ENCODE results near the gene FAHD1. TPM values are rescaled to one million over a fixed set of nuclear protein-coding genes. Genes with fewer than 3 reads are reported as not detected.

Gene FAHD1
- total RNA-seq, 5 donors from 2014 or later (not counting 1 experiment from before 2014, with no cell fraction given) = 6.2 to 15.3 (median 11.2) TPM

GRCh38 chr16:1834096-1834495 is 7.1 kb downstream of the FAHD1 start:
- WGBS (ENCODE audit: insufficient coverage) = 80% methylated on average over 2 of the region's 5 CpGs
- H3K9me3 Mint-ChIP-seq = no peaks in the 10 kb centered on the region
- no peaks in the 10 kb centered on the region for H3K27me3 Mint-ChIP-seq
- no peak for DNase-seq
- peaks cover 6 to 17% (median 14%) of the 10 kb centered on the region in 3 donors for H3K4me1 Mint-ChIP-seq
- ChIA-PET POLR2A (no interaction called here), CTCF (no interaction called here)
- no peak for ATAC-seq (replicated peaks in 1 of 4)
- Histone ChIP-seq H3K27me3 (replicated peaks in 1 of 2; ENCODE audit: control insufficient read depth in 2 of 2, extremely low read depth in 1 of 2, insufficient read depth in 2 of 2, low read length in 1 of 2) (no peaks in the 10 kb centered on the region), H3K4me1 (ENCODE audit: control insufficient read depth in 1 of 2, extremely low read depth in 1 of 2, insufficient read depth in 2 of 2, low read length in 2 of 2) (peaks cover 0 to 2% of the 10 kb centered on the region in 2 experiments), H3K4me3 (ENCODE audit: control insufficient read depth in 1 of 2, extremely low read depth in 1 of 2, low read length in 1 of 2) (no peak overlapping the region), H3K36me3 (ENCODE audit: control insufficient read depth in 2 of 2, extremely low read depth in 1 of 2, insufficient read depth in 1 of 2, low read length in 1 of 2) (no peaks in the 10 kb centered on the region), H3K27ac (ENCODE audit: low read length) (no peak overlapping the region), H3K9me3 (no peaks in the 10 kb centered on the region)
- H3K4me3 Mint-ChIP-seq = no peak overlapping the region
- H3K36me3 Mint-ChIP-seq = peaks cover 3% of the 10 kb centered on the region
- no peak overlapping the region for H3K27ac Mint-ChIP-seq

GRCh38 chr16:1839554-1839953 is 12.5 kb downstream of the FAHD1 start:
- WGBS (ENCODE audit: insufficient coverage) = 74% methylated on average over 6 of the region's 9 CpGs
- DNase-seq (no peak), ATAC-seq (replicated peaks in 1 of 4) (no peak)
- no peaks in the 10 kb centered on the region for H3K27me3 Mint-ChIP-seq
- H3K9me3 Mint-ChIP-seq = no peaks in the 10 kb centered on the region
- ChIA-PET POLR2A (no interaction called here), CTCF (no interaction called here)
- no peaks in the 10 kb centered on the region for H3K36me3 ChIP-seq (ENCODE audit: control insufficient read depth in 2 of 2, extremely low read depth in 1 of 2, insufficient read depth in 1 of 2, low read length in 1 of 2)
- no peak overlapping the region for H3K4me3 ChIP-seq (ENCODE audit: control insufficient read depth in 1 of 2, extremely low read depth in 1 of 2, low read length in 1 of 2)
- no peaks in the 10 kb centered on the region for H3K4me1 ChIP-seq (ENCODE audit: control insufficient read depth in 1 of 2, extremely low read depth in 1 of 2, insufficient read depth in 2 of 2, low read length in 2 of 2)
- H3K4me1 Mint-ChIP-seq = no peaks in the 10 kb centered on the region
- H3K27ac ChIP-seq (ENCODE audit: low read length) = no peak overlapping the region
- H3K27me3 ChIP-seq (replicated peaks in 1 of 2; ENCODE audit: control insufficient read depth in 2 of 2, extremely low read depth in 1 of 2, insufficient read depth in 2 of 2, low read length in 1 of 2) = peaks cover 0 to 3% of the 10 kb centered on the region in 2 experiments
- H3K9me3 ChIP-seq = no peaks in the 10 kb centered on the region
- H3K36me3 Mint-ChIP-seq = peaks cover 4% of the 10 kb centered on the region
- no peak overlapping the region for H3K4me3 Mint-ChIP-seq
- H3K27ac Mint-ChIP-seq = no peak overlapping the region

- DNase-seq = no peak
- Histone ChIP-seq H3K27ac (ENCODE audit: low read length) (no peak overlapping the region), H3K27me3 (replicated peaks in 1 of 2; ENCODE audit: control insufficient read depth in 2 of 2, extremely low read depth in 1 of 2, insufficient read depth in 2 of 2, low read length in 1 of 2) (peaks cover 0 to 10% of the 10 kb centered on the region in 2 experiments), H3K4me1 (ENCODE audit: control insufficient read depth in 1 of 2, extremely low read depth in 1 of 2, insufficient read depth in 2 of 2, low read length in 2 of 2) (no peaks in the 10 kb centered on the region), H3K4me3 (ENCODE audit: control insufficient read depth in 1 of 2, extremely low read depth in 1 of 2, low read length in 1 of 2) (no peak overlapping the region), H3K9me3 (no peaks in the 10 kb centered on the region), H3K36me3 (ENCODE audit: control insufficient read depth in 2 of 2, extremely low read depth in 1 of 2, insufficient read depth in 1 of 2, low read length in 1 of 2) (no peaks in the 10 kb centered on the region)
- ATAC-seq (replicated peaks in 1 of 4) = no peak
- 83% methylated on average over 1 of the region's 4 CpGs for WGBS (ENCODE audit: insufficient coverage)
- ChIA-PET CTCF (no interaction called here), POLR2A (no interaction called here)
- H3K36me3 Mint-ChIP-seq = no peaks in the 10 kb centered on the region
- no peak overlapping the region for H3K27ac Mint-ChIP-seq
- no peaks in the 10 kb centered on the region for H3K9me3 Mint-ChIP-seq
- peaks cover 7 to 11% of the 10 kb centered on the region in 2 donors for H3K27me3 Mint-ChIP-seq
- H3K4me3 Mint-ChIP-seq = no peak overlapping the region
- no peaks in the 10 kb centered on the region for H3K4me1 Mint-ChIP-seq
These were observed 19.0 kb downstream of the FAHD1 start for GRCh38 chr16:1845985-1846384.

- CTCF ChIA-PET = no interaction called here
- POLR2A ChIA-PET = no interaction called here
These were observed 19.4 kb downstream of the FAHD1 start for GRCh38 chr16:1846416-1846815.

GRCh38 chr16:1850981-1851380 is 24.0 kb downstream of the FAHD1 start:
- H3K4me3 ChIP-seq (ENCODE audit: control insufficient read depth in 1 of 2, extremely low read depth in 1 of 2, low read length in 1 of 2) = no peak overlapping the region
- H3K36me3 ChIP-seq (ENCODE audit: control insufficient read depth in 2 of 2, extremely low read depth in 1 of 2, insufficient read depth in 1 of 2, low read length in 1 of 2) = no peaks in the 10 kb centered on the region
- Mint-ChIP-seq H3K36me3 (no peaks in the 10 kb centered on the region), H3K27ac (no peak overlapping the region), H3K27me3 (peaks cover 3 to 11% of the 10 kb centered on the region in 2 donors), H3K9me3 (no peaks in the 10 kb centered on the region), H3K4me1 (peaks cover 16 to 19% (median 18%) of the 10 kb centered on the region in 3 donors), H3K4me3 (no peak overlapping the region)
- ChIA-PET CTCF (no interaction called here), POLR2A (no interaction called here)
- no peak for DNase-seq
- ATAC-seq (replicated peaks in 1 of 4) = no peak
- H3K27me3 ChIP-seq (replicated peaks in 1 of 2; ENCODE audit: control insufficient read depth in 2 of 2, extremely low read depth in 1 of 2, insufficient read depth in 2 of 2, low read length in 1 of 2) = peaks cover 0 to 8% of the 10 kb centered on the region in 2 experiments
- 81% methylated on average over 6 of the region's 7 CpGs for WGBS (ENCODE audit: insufficient coverage)
- H3K9me3 ChIP-seq = no peaks in the 10 kb centered on the region
- no peak overlapping the region for H3K27ac ChIP-seq (ENCODE audit: low read length)
- H3K4me1 ChIP-seq (ENCODE audit: control insufficient read depth in 1 of 2, extremely low read depth in 1 of 2, insufficient read depth in 2 of 2, low read length in 2 of 2) = peaks cover 9 to 11% of the 10 kb centered on the region in 2 experiments

More at GRCh38 chr16:1846416-1846815, 19.4 kb downstream of the FAHD1 start:
- DNase-seq (no peak), ATAC-seq (replicated peaks in 1 of 4) (no peak)
- Histone ChIP-seq H3K36me3 (ENCODE audit: control insufficient read depth in 2 of 2, extremely low read depth in 1 of 2, insufficient read depth in 1 of 2, low read length in 1 of 2) (no peaks in the 10 kb centered on the region), H3K4me1 (ENCODE audit: control insufficient read depth in 1 of 2, extremely low read depth in 1 of 2, insufficient read depth in 2 of 2, low read length in 2 of 2) (no peaks in the 10 kb centered on the region), H3K27ac (ENCODE audit: low read length) (no peak overlapping the region), H3K27me3 (replicated peaks in 1 of 2; ENCODE audit: control insufficient read depth in 2 of 2, extremely low read depth in 1 of 2, insufficient read depth in 2 of 2, low read length in 1 of 2) (peaks cover 0 to 12% of the 10 kb centered on the region in 2 experiments), H3K9me3 (no peaks in the 10 kb centered on the region), H3K4me3 (ENCODE audit: control insufficient read depth in 1 of 2, extremely low read depth in 1 of 2, low read length in 1 of 2) (no peak overlapping the region)
- WGBS (ENCODE audit: insufficient coverage) = no CpG with 5 or more reads among the region's 1 CpG
- Mint-ChIP-seq H3K4me3 (no peak overlapping the region), H3K9me3 (no peaks in the 10 kb centered on the region), H3K27me3 (peaks cover 7 to 13% of the 10 kb centered on the region in 2 donors), H3K36me3 (no peaks in the 10 kb centered on the region), H3K4me1 (no peaks in the 10 kb centered on the region), H3K27ac (no peak overlapping the region)

- H3K27me3 ChIP-seq (replicated peaks in 1 of 2; ENCODE audit: control insufficient read depth in 2 of 2, extremely low read depth in 1 of 2, insufficient read depth in 2 of 2, low read length in 1 of 2) = peaks cover 0 to 7% of the 10 kb centered on the region in 2 experiments
- H3K36me3 Mint-ChIP-seq = no peaks in the 10 kb centered on the region
- peaks cover 0 to 6% of the 10 kb centered on the region in 2 donors for H3K27me3 Mint-ChIP-seq
- DNase-seq (no peak), ATAC-seq (replicated peaks in 1 of 4) (no peak)
- no peaks in the 10 kb centered on the region for H3K9me3 ChIP-seq
- POLR2A ChIA-PET = no interaction called here
- 80% methylated on average over 1 of the region's 4 CpGs for WGBS (ENCODE audit: insufficient coverage)
- no peak overlapping the region for H3K4me3 ChIP-seq (ENCODE audit: control insufficient read depth in 1 of 2, extremely low read depth in 1 of 2, low read length in 1 of 2)
- CTCF ChIA-PET = no interaction called here
- H3K4me1 ChIP-seq (ENCODE audit: control insufficient read depth in 1 of 2, extremely low read depth in 1 of 2, insufficient read depth in 2 of 2, low read length in 2 of 2) = peaks cover 10 to 12% of the 10 kb centered on the region in 2 experiments
- no peak overlapping the region for H3K27ac Mint-ChIP-seq
- H3K4me3 Mint-ChIP-seq = no peak overlapping the region
- H3K27ac ChIP-seq (ENCODE audit: low read length) = no peak overlapping the region
- peaks cover 16 to 20% (median 18%) of the 10 kb centered on the region in 3 donors for H3K4me1 Mint-ChIP-seq
- H3K9me3 Mint-ChIP-seq = no peaks in the 10 kb centered on the region
- no peaks in the 10 kb centered on the region for H3K36me3 ChIP-seq (ENCODE audit: control insufficient read depth in 2 of 2, extremely low read depth in 1 of 2, insufficient read depth in 1 of 2, low read length in 1 of 2)
These were observed 24.8 kb downstream of the FAHD1 start for GRCh38 chr16:1851793-1852192.

Measured in T-cell (primary cell).